Measurements from ENCODE around the gene CHD5.
A peak's percentile ranks its signal among the peaks of the same experiment; 100 is the strongest.

The CHD5 gene

DNA sequence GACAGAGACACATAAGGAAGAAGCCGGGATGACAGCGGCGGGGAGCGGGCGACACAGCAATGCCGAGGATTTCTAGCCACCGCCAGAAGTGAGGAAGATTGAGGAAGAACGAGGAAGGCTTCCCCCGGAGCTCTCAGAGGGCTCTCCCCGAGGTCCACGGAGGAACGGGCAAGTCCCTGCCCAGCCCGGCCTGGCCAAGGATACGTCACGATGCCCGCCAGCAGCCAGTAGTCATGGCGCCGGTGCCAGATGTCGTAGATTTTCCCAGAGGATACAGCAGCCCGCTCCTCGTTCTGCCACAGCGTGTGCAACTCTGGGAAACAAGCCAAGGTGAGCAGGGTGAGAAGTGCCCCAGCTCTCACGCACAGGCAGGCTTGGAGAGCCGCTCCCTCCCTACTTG, 68.5 kb downstream of the CHD5 start:
- no peak for DNase-seq (ENCODE audit: low spot score)

DNA sequence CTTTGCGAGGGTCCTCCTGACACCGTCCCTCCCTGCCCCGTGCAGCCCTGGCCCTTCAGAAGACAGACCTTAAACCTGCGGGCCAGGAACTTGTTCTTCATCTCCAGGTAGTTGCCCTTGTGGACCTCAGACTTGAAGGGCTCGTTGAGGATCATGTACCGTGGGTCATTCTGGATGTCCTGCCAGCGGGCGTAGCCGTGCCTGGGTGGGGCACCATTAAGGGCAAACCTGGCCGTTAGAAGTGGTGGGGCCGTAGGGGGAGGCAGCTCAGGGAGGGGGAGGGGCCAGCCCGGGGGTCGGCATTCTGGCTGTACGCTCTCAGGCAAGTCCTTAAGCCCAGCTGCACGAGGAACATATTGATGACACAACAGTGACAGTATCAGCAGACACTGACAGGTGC, 69.8 kb downstream of the CHD5 start:
- no peak for DNase-seq (ENCODE audit: low spot score)

DNA sequence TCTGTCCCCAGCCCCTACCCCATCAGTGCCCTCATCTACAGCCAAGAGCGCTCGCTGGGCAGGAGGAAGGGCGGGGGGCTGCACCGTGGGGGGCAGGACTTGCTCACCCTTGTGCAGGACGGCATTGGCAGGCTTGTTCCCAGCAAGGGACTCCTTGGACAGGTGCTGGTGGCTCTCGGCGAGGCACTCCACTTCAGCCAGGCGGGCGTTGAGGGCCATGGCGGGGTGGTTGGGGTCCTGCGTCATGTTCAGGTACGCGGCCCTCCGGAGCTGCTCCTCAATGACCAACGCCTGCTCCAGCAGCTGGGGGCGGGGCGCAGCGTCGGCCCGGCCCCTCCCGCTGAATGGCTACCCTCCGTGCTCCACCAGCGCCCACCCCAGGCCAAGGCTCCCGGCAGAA, 70.4 kb downstream of the CHD5 start:
- DNase-seq (ENCODE audit: low spot score): peak; percentile 68

DNA sequence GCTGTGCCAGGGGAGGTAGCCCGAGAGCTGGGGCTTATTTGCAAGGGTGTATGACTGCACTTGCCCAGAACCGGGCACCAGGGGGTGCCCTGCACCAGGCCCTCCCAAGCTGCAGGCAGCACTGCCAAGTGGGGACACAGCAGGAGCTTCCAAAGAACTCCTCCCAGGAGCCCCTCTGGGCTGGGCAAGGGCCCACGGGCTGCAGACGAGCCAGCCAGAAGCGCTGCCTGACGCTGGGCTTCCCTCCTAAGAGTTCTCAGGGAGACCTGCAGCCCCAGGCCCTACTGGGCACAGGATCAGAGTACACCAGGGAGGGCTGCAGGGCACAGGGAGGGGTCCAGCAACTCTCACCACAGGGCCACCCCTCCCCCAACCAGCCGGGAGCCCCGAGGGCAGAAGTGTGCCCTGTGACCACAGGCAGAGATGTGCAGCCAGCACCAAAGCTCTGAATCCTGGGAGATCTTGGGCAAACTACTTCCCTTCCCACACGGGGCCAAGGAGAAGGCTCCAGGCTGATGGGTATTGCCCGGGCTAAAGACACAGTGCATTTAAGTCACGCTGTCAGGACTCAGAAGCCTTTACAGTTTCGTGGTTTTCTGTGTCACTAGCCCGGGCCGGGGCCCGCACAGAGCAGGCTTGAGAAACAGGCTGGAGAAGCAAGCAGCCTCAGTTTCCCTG, 71.0 kb downstream of the CHD5 start:
- DNase-seq (ENCODE audit: low spot score): peak; percentile 77

DNA sequence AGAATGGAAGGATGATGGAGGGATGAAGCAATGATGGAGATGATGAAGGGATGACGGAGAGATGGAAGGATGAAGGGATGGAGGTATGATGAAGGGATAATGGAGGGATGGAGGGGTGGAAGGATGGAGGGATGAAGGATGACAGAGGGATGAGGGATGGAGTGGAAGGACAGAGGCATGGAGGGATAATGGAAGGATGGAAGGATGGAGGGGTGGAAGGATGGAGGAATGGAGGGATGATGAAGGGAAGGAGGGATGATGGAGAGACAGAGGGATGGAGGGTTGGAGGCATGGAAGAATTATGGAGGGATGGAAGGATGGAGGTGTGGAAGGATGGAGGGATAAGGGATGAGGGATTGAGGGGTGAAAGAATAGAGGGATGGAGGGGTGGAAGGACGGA, 71.6 kb downstream of the CHD5 start:
- DNase-seq (ENCODE audit: low spot score): no peak

DNA sequence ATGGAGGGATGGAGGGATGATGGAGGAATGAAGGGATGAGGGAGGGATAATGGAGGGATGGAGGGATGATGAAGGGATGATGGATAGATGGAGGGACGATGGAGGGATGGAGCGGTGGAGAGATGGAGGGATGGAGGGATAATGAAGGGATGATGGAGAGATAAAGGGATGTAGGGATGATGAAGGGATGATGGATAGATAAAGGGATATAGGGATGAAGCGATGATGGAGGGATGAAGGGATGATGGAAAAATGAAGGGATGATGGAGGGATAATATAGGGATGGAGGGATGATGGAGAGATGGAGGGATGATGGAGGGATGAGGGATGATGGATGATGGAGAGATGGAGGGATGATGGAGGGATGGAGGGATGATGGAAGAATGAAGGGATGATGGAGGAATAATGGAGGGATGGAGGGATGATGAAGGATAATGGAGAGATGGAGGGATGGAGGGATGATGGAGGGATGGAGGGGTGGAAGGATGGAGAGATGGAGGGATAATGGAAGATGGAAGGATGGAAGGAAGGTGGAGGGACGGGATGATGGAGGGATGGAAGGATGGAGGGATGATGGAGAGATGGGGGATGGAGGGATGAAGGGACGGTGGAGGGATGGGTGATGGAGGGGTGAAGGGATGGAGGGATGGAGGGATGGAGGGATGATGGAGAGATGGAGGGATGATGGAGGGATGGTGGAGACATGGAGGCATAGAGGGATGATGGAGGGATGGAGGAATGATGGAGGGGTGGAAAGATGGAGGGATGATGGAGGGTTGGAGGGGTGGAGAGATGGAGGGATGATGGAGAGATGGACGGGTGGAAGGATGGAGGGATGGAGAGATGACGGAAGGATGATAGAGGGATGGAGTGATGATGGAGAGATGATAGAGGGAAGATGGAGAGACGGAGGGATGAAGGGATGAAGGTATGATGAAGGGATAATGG, 72.4 kb downstream of the CHD5 start:
- no peak for DNase-seq (ENCODE audit: low spot score)

DNA sequence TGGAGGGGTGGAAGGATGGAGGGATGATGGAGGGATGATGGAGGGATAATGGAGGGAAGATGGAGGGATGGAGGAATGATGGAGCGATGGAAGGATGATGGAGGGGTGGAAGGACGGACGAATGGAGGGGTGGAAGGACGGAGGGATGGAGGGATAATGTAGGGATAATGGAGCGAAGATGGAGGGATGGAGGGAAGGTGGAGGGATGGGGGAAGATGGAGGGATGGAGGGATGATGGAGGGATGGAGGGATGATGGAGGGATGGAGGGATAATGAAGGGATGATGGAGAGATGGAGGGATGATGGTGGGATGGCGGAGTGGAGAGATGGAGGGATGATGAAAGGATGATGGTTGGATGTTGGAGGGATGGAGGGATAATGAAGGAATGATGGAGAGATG, 73.1 kb downstream of the CHD5 start:
- no peak for DNase-seq (ENCODE audit: low spot score)

DNA sequence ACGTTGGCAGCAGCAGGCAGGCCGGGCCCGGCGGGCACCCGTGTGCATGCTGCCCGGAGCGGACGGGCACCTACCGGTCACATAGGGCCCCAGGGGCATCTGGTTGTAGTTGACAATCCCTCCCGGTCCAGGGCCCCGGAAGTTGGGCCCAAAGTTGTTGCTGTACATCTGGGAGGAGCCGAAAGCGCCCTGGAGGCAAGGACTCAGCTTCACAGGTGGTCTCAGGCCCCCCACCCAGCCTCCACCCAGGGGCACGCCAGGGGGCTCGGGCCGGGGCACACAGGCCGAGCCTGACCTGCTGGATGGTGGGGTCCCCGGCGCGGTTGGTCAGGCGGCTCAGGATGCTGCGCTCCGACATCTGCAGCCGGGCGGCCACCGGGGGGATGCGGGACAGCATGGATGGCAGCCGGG, 73.8 kb downstream of the CHD5 start:
- no peak for DNase-seq (ENCODE audit: low spot score)

DNA sequence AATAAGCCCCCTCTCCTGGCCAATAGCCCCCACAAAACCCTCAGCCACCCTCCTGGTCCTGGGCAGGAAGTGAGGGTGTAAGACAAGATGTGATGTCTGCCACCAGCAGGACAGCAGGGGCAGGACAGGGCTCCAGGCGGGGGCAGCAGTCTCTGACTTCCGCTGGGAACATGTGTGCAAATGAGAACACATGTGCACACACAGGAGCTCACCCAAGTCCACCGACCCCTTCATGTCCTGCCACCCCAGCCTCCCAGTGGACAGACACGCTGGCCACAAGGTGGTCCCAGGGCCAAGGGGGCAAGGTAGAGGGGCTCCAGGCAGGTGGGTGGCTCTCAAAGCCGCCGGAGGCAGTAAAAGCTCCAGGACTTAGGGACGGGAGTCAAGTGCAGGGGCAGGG, 74.4 kb downstream of the CHD5 start:
- no peak for DNase-seq (ENCODE audit: low spot score)

DNA sequence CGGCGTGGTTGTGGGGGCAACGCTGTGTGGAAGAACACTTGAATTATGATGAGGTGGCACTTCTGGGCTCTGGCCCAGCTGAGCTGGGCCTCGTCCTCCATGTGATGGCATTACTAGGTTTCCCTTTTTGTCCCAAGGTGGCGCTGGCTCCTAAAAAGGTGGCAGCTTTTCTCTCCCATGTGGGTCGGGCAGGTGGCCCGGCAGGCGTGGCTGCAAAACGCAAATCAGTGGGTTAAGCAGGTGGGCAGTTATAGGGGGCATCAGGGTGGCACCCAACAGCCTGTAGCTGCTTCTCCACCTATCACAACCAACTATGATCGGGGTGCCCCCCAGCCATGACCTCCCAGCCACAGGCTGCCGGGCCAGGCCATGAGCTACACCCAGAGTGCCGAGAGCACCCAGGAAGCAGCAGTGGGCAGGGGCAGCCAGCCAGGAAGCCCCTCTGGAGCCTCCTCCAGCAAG, 74.9 kb downstream of the CHD5 start:
- DNase-seq (ENCODE audit: low spot score): no peak

DNA sequence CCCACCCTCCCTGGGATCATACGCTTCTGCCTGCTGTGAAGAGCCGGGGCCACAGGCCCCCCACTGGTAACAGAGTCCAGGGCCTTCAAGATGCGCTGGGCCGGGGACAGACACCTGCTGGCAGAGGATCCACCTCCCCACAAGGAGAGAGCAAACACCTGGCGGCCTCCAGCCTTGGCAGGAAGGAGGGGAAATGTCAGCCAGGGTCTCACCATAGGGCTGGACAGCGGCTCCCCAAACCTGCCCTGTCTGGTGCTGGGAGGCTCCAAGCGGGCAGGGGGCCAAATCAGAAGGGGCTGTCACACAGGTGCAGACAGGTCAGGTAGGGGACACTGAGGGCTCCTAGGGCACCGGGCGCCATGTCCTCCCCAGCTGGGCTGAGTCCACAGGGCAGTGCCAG, 75.5 kb downstream of the CHD5 start:
- no peak for DNase-seq (ENCODE audit: low spot score)

DNA sequence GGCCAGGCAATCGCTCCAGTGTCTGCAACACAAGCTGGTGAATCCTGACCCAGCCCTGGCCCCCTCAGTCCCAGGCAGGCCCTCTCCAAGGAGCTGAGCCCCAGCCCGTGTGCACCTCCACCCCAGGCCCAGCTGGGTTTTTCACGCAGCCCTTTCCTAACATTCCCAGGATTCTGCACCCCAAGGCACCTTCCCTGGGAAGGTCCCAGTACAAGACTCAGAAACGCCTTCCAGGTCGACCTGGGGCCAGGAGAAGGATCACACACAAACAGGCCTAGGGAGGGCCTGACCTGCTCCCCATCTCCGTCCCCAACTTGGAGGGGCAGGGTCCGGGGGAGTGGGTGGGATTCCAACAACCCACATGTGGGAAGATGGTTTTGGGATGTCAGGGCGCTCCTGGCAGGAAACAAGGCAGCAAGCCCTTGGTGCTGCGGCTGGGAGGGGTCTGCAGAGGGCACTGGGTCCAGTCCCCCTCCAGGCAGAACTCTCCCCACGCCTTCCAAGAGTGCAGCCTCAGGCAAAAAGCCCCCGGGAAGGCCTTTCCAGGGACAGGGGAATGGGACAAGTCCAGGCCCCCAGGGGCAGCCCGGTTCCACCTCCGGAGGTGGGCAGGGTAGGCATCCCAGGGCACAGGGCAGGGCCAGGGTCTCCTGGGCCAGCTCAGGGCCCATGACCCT, 76.1 kb downstream of the CHD5 start:
- no peak for DNase-seq (ENCODE audit: low spot score)

DNA sequence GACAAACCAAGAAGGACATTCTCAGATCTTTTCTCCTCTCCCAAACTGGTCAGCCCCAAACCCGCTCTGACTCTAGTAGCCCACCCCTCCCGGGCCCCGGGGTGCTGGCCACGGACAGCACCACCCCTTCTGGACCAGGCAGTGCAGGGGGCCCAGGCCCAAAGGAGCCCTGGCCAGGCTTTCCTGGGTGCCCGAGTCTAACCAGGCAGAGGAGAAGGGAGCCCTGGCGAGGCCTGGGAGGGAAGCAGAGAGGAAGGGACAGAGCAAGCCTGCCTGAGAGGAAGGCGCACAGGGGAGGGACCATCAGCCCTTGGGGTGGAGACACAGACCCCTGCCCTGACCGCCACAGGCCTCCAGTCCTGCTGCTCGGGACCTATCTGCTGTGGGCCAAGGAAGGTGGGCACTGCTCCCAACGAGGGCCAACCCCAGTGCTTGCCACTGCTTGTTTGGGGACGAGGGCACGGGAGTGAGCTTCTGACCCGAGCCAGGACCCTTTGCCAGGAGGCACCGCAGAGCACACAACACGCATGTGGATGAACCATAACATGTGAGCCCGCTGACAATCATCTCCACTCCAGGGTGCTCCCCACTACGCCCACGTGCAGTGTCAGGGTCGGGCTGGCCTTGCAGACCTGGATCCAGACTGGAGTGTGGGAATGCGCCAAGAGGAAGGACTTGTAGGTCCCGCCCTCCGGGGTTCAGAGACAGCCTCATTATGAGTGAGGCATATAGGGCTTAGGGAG, 76.8 kb downstream of the CHD5 start:
- DNase-seq (ENCODE audit: low spot score): no peak

DNA sequence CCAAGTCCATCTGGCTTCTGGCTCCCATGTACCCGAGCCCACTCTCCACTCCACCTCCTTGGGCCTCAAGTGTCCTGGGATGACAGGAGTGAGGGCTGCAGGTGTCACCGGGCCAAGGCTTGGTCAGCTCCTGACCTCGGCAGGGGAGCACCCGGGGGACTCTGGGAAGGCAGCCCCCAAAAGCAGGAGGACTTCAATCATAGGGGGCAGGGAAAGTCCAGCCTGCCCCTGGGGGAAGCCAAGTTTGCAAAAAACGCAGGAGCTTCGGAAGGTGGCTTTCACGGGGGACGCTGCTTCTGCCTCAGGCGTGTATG, 77.6 kb downstream of the CHD5 start:
- no peak for DNase-seq (ENCODE audit: low spot score)

DNA sequence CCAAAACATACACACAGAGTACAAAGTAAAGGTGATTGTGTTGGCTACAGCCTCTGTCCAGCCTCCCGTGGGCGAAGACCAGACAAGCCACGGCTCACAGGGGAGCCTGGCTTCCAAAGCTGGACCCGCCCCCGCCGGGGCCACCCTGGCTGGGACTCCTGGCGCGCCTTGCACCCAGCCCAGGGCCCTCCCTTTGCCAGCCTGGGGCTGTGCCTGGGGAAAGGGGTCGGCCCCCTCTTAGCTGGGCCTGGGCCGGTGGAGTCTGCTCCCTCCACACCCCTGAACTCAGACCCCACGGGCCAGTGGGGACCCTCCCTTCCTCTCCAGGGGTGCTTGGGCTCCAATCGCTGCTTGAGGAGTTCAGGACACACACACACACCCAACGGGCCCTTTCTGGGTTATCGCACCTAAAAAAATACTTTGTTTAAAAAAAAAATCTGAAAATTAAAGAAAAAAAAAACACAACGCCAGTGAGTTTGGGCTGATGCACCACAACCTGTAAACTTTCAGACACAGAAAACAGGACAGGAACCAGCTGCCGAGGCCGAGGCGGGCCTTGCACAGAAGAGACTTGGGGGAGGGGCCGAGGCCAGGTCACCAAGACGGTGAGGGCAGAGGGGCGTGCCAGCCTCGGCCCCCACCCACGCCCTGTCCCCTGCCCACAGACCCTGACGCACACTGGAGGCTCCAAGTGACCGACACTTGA, 78.1 kb downstream of the CHD5 start:
- DNase-seq (ENCODE audit: low spot score): no peak

DNA sequence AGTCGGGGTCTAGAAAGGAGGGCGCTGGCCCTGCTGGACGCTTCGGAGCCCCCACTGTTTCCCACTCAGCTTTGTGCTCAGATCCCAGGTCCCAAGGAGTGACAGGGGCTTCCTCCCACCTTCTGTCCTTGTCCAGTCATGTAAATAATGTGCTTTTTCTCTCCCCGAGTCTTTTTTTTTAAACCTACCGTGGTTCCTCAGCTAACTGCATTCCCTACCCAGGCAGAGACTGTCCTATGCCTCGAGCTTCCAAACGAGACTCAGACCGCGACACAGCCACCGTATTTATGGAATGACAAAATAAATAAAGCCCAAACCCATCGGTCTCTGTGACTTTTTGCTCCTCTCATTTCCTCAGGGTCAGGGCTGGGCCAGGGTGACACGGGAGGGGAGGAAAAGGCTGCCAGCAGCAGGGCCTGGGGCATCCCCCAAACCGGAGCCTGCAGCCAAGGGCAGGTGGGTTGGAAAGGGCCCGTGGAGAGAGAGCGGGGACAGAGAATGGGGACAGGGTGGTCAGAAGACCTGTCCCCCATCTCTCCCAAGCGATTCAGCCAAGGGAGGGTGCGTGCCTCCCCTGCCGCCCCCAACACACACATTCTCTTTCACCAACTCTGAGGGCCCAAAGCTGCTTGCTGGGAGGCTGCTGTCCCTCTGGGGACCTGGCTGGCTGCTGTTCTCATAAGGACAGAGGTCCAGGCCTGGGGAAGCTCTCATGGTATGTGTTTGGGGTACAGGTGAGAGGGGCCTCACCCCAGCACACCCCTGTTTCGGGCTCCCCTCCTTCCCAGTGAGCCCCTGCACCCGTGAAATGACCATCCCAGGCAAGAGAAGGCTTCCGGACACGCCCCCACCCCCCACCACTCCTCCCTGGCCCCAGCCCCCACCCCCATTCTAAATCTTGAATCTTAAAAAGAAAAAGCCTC, 79.0 kb downstream of the CHD5 start:
- no peak for DNase-seq (ENCODE audit: low spot score)

DNA sequence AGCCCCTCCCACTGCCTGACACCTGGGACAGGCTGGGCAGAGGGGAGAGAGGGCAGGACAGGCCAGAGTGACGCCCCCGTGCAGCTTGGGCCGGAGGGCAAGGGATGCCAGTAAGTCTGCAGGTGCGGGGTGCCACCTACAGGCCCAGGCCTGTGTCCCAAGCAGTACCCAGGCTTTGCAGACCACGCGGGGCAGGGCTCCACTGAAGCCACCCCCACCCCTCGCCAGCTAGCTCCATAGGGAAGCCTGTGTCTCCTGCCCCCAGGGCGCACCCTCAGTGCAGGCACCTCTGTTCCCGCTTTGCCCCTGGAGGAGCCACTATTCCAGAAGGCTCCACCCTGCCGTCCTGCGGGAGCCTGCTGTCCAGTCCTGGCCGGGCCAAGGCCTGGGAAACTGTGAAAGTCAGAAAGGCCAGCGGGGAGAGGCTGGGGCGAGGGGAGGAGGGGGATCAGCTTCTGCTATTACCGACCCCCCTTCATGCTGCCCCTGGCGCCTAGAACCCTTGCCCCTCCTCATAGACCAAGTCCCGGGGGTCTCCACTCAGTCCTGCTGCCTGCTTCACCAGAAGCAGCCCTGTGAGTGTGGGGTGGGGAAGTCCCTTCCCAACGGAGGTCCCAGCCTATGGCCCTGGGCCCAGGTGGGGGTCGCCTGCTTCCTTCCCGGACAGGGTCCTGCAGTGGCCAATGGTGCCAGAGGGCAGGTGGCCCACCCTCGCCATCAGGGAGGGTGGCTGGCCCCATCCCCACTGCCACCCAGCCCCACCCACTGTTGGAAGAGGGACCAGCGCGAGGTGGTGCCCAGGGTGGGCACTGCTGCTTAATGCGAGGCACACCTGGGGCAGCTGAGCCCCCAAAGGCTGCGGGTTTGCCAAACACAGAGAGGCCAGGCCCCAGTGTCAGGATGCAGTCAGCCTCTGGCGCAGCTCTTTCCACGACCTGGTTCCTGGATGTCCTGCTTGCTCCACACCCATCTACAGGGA, 80.0 kb downstream of the CHD5 start:
- peak; percentile 64 for DNase-seq (ENCODE audit: low spot score)

DNA sequence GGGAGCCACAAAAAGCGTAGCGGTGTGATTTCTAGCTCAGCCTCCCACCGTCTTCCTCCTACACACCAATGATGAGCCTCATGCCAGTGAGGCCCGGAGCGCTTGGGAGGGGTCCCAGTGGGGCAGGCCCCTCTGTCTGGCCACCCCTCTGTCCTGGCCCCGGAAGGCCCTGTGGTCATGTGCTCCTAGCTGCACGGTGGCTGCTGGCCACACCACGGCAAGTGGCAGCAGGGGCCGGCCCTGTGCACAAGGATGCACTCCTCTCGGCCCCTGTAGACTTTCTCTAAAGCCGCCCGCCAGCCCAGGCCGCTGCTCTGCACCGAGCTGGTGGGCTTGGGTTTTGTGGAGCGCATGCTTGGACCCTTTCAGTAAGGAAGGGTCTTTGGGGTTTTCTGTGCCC, 80.8 kb downstream of the CHD5 start:
- DNase-seq (ENCODE audit: low spot score): peak; percentile 14
